ELR (cell line): Measurements from ENCODE around the gene MDFIC.

Experiments
- DNase-seq: peaks from one replicate; pipeline ENCODE4 v3.0.0-alpha.2; 2015; ENCODE audit warnings: low read depth

The MDFIC gene

DNA sequence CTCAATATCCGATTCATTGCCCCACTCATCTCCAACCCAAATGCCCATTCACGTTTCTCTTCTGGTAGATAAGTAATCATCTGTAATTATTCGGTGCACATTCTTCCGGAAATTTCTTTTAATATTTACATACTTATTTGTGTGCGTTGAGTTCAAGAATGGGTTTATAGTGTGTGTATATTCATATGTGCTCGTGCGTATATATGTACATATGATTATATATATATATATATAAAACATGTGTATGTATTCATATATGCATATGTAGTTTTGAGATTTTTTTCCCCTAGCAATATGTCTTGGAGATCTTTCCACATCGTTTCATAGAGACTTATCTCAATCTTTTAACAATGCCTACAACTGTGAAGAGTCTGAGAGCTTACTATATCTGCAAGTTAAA is 118.2 kb downstream of the MDFIC start:
- no peak for DNase-seq

DNA sequence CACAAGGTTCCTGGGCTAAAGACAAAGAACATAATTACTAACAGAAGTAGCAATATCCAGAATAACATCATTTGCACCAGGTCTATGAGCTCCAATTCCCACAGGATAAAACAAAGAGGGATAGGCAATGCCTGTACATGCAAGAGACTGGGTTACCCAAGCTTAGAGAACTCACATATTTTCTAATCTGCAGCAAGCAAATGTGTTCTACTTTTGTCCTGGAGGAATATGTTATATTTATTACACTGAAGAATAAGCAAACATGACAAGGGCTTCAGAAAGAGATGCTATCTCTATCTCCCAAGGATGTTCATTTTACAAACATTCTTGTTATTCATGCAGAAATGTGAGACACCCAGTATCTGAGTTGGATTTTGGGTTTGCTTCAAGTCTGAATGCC is 118.6 kb downstream of the MDFIC start:
- no peak for DNase-seq

DNA sequence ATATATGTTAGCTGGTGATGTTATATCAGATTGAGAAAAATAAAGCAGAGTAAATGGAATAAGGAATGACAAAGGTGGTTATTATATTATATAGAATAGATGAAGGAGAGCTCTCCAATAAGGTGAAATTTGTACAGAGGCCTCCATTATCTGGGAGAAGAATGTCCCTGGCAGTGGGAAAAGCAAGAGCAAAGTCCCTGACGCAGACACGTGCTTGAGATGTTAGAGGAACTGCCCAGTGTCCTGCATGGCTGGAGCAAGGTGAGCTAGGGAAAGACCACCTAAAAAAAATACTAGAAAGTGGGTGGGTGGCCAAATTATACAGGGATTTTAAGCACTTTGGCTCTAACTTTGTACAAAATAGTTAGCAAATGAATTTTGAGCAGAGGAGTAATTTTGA is 120.7 kb downstream of the MDFIC start:
- DNase-seq = no peak

DNA sequence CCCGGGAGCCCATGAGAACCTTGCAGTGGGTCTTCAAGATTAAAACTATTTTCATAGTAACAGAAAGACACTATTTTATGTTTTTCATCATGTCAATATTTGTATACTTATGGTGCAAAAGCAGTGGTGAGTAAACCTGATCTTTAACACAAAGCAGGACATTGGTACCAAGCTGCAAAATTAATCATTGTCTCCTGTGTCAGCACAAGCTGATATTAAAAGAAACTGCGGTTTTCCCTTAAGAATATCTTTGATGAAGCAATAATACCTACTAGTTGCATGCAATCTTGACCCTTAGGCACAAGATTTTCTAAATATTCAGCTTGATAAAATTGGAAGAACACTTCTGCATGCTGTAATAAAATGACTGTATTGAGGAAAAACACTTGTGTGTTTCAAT is 121.7 kb downstream of the MDFIC start:
- no peak for DNase-seq

DNA sequence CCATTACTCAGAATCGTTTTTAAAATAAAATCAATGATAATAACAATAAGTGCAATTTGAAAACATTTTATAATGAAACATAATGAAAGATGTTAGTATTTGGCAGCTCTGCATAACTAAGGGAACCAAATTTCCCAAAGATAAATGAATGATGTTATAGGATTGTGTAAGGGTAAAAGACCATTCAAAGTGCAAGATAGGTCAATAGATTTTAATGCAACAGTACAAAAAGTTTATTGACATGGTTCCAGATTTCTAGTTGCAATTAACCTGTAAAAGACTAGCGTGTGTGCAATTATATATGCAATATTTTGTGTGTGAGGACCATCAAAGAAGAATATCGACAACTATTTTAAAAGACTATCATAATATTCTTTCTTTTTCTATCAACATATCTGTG is 122.3 kb downstream of the MDFIC start:
- DNase-seq = no peak

DNA sequence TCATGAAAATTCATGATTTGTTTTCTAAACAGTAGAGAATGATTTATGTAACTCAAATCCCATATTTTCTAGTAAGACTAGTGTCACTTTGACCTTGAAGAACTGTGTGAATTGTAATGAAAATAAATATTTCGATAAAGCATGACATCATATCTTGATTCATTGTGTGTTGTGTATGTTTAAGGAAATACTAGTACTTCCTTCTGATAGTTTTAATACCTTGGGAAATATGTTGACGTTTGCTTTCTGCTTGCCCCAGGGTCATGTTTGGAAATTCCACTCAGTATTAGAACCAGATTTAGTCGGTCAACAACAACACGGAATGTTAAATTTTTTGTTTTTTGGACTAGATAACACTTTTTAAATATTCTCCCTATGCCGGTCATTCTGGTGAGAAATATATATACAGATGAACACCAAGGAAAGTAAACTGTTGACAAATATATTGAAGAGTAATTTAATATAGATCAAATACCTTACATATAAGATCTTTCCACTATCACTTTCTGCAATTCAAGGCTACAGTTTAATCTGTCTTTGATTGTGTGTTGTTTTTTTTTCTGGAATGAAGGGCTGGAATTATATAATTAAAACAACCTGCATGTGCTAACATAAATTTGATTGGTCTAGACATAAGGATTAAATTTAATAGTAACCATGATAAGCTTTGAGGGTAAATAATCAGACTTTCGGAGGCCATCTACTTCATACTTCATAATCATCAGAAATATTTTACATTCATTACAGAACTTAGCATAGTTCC is 126.2 kb downstream of the MDFIC start:
- no peak for DNase-seq

DNA sequence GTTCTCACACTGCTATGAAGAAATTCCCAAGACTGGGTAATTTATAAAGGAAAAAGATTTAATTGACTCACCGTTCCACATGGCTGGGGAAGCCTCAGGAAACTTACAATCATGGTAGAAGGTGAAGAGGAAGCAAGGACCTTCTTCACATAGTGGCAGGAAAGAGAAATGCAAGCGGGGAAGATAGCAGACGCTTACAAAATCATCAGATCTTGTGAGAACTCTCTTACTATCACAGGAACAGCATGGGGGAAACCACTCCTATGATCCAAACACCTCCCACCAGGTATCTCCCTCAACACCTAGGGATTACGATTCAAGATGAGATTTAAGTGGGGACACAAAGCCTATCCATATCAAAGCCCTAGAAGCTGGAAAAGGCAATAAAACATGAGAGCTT is 130.8 kb downstream of the MDFIC start:
- DNase-seq = no peak

- DNase-seq = no peak
Measured at GRCh38 chr7:115054478-115055065, 132.7 kb downstream of the MDFIC start.

- DNase-seq = no peak
Measured at GRCh38 chr7:115056019-115056418, 134.1 kb downstream of the MDFIC start.

GRCh38 chr7:115058726-115059125 is 136.8 kb downstream of the MDFIC start:
- no peak for DNase-seq

GRCh38 chr7:115059321-115059720 is 137.4 kb downstream of the MDFIC start:
- DNase-seq = no peak

DNA sequence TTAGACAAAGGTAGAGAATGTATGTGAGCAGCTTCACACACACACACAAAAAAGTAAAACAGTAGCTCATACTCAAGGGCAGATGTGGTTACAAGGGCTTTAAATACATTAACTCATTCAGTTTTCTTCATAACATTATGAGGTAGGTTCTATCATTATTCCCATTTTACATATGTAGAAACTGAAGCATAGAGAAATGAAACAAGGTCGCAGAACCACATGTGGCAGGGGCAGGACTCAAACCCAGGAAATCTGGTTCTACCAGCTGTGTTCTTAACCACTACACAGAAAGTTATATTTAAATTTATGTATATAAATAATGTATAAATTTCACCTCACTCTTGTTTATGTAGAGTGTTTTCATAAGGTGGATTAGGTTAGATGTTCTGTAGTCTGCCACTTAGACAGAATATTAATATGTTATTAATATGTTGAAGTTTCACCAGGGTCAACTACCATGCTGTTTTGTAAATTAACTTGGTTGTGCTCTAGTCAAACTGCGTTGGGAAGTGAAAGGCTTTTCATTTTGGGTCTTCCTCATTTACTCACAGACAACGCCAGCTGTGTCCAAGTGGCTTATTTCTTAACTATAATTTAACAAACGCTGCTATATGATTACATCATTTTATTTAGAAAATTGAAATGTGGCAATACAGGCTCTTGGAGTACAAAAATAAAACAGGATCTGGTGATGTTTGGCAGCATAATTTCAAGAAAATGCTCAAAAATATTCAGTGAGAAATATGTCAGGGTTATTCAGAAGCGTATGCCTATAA is 138.4 kb downstream of the MDFIC start:
- DNase-seq = no peak

DNA sequence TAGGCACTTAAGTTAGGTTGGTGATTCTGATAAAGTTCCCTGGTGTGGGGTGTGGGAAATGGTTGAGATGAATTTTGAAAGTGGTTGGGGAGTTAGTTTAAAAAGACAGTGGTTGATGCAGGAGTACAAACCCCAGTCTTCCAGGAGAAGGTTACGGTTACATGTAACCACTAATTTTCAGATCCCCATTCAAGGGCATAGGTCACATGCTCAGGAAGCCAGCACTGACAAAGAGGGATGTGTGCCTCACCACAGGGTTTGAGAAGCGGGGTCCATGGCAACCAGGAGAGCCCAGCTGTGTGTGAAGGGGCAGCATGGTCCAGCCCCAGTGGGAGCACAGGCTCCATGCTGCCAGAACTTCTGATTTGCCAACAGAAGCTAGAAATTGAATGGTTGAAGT is 144.2 kb downstream of the MDFIC start:
- no peak for DNase-seq

DNA sequence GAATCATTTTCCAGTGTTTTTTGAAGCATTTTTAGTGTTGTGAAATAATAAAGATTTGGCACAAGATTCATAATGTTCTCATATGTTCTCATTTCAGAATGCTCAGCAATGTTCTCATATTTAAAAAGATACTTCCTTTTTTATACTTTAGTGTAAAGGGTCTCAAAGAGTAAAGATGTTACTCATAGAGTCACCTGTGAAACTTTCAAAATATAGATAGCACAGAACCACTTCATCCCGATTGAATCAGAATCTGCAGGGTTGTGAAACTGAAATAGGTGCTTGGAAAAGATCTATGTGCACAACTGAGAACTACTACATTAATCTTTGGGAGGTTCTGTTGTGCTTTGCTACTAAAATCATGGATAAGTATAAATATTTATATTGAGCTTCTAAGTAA is 144.7 kb downstream of the MDFIC start:
- DNase-seq = no peak

- DNase-seq = no peak
Measured at GRCh38 chr7:115068220-115068619, 146.3 kb downstream of the MDFIC start.
